Measurements from ENCODE around the gene WDR36. TPM values are rescaled to one million over a fixed set of nuclear protein-coding genes. Genes with fewer than 3 reads are reported as not detected.

WDR36 gene
- total RNA-seq, 4 donors from 2014 or later = 17.1 to 53.8 (median 34.3) TPM

DNA sequence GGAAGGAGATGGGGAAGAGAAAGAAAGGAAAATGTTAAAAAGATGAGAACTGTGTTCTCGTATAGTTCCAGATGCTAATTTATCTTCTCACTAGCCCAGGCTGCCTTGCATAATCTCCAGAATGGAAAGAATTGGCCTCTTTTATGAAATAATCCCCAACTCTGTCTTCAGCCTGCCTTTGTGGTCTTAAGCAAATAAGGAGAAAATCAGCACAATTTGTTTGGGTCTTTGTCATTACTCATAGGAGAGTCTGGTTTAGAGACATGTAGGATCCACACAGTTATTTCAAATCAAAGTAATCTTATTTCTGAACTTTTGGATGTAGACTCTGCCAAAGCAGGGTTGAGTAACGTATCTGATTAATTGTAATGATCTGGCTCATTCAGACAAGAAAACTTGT is 81.3 kb downstream of the WDR36 start:
- TF ChIP-seq, protein P1, sequence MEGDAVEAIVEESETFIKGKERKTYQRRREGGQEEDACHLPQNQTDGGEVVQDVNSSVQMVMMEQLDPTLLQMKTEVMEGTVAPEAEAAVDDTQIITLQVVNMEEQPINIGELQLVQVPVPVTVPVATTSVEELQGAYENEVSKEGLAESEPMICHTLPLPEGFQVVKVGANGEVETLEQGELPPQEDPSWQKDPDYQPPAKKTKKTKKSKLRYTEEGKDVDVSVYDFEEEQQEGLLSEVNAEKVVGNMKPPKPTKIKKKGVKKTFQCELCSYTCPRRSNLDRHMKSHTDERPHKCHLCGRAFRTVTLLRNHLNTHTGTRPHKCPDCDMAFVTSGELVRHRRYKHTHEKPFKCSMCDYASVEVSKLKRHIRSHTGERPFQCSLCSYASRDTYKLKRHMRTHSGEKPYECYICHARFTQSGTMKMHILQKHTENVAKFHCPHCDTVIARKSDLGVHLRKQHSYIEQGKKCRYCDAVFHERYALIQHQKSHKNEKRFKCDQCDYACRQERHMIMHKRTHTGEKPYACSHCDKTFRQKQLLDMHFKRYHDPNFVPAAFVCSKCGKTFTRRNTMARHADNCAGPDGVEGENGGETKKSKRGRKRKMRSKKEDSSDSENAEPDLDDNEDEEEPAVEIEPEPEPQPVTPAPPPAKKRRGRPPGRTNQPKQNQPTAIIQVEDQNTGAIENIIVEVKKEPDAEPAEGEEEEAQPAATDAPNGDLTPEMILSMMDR (IDR thresholded peaks at IDR 0.05; ENCODE audit: low read depth) = no peak

Other genes starting within 250 kb of the WDR36 start
- 1 to 10 TPM in 3 of 4 donors, under 1 TPM in 1; 0.75 to 1.8 (median 1.5) TPM for gene TSLP, start 20.6 kb upstream of the WDR36 start, total RNA-seq
- 1 to 10 TPM in 1 of 4 donors, under 1 TPM in 3; 0.19 to 1.1 (median 0.56) TPM for gene CAMK4, start 132.0 kb downstream of the WDR36 start, total RNA-seq